HG02970 (cell line): ENCODE data around the gene CACNA2D3.

Experiments
- ATAC-seq: cut with Tn5 transposase; IDR thresholded peaks from one replicate; pipeline ENCODE4 v1.9.1; 2021; ENCODE audit warnings: mild to moderate bottlenecking, moderate library complexity, moderate number of reproducible peaks; ENCODE audit not compliant: unreplicated experiment, low FRiP score

Gene CACNA2D3

GRCh38 chr3:54547846-54548245 is 425.5 kb downstream of the CACNA2D3 start:
- no peak for ATAC-seq

- no peak for ATAC-seq
Measured at GRCh38 chr3:54549607-54550220, 427.4 kb downstream of the CACNA2D3 start.

GRCh38 chr3:54550221-54550977 is 428.0 kb downstream of the CACNA2D3 start:
- ATAC-seq, result no peak

- no peak for ATAC-seq
Measured at GRCh38 chr3:54556630-54557029, 434.3 kb downstream of the CACNA2D3 start.

- no peak for ATAC-seq
Measured at GRCh38 chr3:54557538-54558428, 435.4 kb downstream of the CACNA2D3 start.

- ATAC-seq, result no peak
Measured at GRCh38 chr3:54563501-54564200, 441.3 kb downstream of the CACNA2D3 start.

GRCh38 chr3:54564374-54564925 is 442.1 kb downstream of the CACNA2D3 start:
- no peak for ATAC-seq

DNA sequence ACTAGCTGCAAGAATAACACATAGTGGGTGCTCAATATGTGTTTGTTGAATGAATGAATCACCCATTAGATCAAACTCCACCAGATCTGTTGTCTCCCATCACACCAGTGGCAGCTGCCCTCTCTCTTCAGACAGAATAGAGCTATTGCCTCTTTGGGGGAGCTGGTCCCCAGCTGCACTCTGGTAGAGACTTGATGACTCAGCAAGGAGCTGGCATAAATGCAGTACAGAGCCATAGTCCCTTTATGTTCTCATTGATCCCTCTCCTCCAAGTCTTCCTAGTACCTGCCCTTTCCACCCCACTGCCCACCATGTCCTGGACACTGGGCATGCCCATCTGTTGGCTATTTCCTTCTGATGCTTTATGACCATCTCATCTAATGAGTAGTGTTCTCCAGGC is 443.6 kb downstream of the CACNA2D3 start:
- ATAC-seq, result no peak

- no peak for ATAC-seq
Measured at GRCh38 chr3:54567949-54568348, 445.6 kb downstream of the CACNA2D3 start.

- ATAC-seq, result no peak
Measured at GRCh38 chr3:54570008-54570407, 447.7 kb downstream of the CACNA2D3 start.

DNA sequence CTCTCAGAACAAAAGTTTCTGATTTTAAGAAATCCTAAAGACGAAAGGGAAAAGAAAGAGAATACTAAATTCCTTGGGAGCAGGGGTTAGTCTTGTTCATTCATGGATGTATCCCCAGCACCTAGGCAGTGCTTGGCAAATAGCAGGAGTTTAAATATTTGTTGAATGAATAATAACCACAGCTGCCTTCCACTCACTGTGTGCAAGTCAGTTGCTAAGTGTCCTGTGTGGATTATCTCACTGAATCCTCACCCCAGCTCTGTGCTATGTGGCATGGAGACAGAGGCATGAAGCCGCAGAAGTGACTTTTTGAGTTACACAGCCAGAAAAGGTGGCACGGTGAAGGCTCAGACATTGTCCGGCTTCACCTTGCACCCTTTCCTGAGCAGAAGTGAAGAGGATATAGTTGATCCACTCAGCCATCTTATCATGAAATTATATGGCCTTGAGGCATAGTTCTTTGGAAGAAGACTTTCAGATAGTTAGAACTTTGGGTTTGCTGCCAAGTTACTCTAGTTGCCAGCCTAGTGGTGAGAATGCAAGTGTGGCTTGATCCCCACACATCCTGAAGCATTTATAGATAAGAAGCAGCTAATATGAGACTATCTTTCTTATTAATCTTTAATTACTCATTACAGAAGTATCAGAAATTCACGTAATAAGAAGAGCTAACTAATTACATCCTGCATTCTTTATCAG is 450.0 kb downstream of the CACNA2D3 start:
- no peak for ATAC-seq

DNA sequence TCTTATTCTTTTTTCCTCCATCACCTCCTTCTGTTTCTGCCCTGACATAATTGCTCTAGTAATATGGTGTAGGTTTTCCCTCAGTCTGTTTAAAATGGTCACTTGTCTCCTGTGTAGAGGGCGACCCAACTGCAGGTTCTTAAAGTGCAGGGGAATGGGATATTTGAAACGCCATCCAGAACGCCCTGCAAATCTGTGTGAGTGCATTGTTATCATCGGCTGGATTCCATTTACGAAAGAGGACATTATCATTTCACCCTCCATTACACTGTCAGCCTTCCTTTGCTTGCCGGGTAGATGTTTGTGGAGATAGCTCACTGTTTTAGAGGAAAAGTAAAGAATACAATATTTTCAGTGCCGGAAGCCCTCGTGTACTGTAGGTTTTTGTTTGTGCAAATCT is 451.5 kb downstream of the CACNA2D3 start:
- ATAC-seq, result no peak

GRCh38 chr3:54574906-54575617 is 452.7 kb downstream of the CACNA2D3 start:
- ATAC-seq, result no peak

DNA sequence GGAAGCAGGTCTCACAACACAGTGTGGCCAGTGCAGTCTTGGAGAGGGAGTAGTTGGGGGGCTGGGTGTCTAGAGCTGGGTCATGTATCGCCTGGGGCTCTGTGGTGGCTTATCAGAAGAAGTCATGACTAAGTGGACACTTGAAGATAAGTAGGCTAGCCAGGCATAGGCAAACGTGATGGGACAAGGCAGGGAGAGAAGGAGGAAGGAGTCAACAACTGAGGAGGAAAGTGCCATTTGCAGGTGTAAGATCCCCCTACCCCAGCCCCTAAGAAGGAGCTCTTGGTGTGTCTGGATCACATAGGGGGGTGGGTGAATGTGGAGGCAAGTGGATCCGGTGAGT is 453.2 kb downstream of the CACNA2D3 start:
- no peak for ATAC-seq

- ATAC-seq, result no peak
Measured at GRCh38 chr3:54577313-54577712, 455.0 kb downstream of the CACNA2D3 start.

DNA sequence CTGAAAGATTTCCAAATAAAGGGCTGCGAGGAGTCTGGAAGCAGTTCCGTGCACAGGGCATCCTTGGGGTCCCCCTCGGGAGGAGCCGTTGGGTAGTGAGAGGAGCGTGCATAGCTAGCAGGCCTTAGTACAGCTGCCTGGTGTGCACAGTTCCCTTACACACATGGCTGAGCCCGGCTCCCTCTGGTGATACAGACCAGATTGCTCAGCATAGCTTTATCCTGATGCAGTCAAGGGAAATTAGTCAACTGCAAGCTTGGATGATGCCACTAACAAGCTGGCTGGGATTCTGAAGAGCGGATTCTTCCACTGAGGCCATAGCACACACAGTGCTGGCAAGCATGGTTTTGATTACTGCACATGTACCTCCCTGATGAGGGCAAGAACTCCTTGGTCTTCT is 456.1 kb downstream of the CACNA2D3 start:
- no peak for ATAC-seq

- no peak for ATAC-seq
Measured at GRCh38 chr3:54580453-54580852, 458.1 kb downstream of the CACNA2D3 start.

DNA sequence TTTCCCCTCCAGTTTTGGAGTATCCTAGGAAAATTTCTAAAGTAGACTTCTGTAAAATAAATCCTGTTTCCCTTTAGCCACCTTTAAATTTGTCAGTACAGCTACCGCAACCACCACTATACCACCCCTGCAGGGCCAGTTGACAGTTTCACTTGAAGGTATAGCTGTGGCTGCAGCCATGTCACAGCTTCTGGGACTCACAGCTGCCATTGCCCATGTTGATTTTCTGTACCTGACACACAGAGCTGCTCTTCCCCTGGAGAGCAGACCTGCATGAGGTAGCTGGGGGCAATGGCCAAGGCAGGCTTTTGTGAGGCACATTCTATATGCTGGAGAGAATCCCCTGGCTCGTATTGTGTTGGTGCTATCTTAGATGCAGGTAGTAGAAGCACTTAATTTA is 460.1 kb downstream of the CACNA2D3 start:
- ATAC-seq, result no peak

- ATAC-seq, result no peak
Measured at GRCh38 chr3:54591157-54591556, 468.8 kb downstream of the CACNA2D3 start.
